ENCODE data around the gene CHST1.

The CHST1 gene

DNA sequence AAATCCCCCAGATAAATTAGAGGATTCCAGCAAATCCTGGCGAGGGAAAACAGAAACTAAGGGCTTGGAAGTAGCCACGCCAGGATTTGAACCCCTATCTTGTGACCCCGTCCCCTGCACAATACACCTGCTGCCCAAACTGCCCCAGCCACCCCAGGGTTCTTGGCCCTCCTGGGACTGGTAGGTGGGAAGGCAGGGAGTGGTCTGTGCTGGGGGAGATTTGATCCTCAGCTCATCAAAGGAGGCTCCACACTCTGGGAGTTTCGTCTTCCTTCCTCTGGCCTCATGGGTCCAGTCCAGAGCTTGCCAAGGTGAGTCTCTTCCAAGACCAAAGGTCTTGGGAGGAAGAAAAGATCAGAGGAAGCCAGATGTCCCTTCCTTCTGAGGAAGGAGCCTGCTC lies 4.5 kb upstream of the CHST1 start:
- Histone ChIP-seq H3K27me3 (ENCODE audit: insufficient read depth, poor library complexity, severe bottlenecking) (peaks cover 22% of the 10 kb centered on the region), H3K27ac (replicated peaks) (no peak overlapping the region), H3K4me3 (replicated peaks; ENCODE audit: insufficient read depth, low read length) (no peak overlapping the region)
- TF ChIP-seq GABPA (IDR thresholded peaks at IDR 0.05; ENCODE audit: low read depth) (no peak), POLR2AphosphoS5 (IDR thresholded peaks at IDR 0.05; ENCODE audit: low read depth) (no peak), SPI1 (IDR thresholded peaks at IDR 0.05; ENCODE audit: borderline replicate concordance, low read depth) (no peak)
- TF ChIP-seq, protein P1, sequence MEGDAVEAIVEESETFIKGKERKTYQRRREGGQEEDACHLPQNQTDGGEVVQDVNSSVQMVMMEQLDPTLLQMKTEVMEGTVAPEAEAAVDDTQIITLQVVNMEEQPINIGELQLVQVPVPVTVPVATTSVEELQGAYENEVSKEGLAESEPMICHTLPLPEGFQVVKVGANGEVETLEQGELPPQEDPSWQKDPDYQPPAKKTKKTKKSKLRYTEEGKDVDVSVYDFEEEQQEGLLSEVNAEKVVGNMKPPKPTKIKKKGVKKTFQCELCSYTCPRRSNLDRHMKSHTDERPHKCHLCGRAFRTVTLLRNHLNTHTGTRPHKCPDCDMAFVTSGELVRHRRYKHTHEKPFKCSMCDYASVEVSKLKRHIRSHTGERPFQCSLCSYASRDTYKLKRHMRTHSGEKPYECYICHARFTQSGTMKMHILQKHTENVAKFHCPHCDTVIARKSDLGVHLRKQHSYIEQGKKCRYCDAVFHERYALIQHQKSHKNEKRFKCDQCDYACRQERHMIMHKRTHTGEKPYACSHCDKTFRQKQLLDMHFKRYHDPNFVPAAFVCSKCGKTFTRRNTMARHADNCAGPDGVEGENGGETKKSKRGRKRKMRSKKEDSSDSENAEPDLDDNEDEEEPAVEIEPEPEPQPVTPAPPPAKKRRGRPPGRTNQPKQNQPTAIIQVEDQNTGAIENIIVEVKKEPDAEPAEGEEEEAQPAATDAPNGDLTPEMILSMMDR (IDR thresholded peaks at IDR 0.05; ENCODE audit: insufficient read depth, low read length): no peak
- TF ChIP-seq, protein P2, sequence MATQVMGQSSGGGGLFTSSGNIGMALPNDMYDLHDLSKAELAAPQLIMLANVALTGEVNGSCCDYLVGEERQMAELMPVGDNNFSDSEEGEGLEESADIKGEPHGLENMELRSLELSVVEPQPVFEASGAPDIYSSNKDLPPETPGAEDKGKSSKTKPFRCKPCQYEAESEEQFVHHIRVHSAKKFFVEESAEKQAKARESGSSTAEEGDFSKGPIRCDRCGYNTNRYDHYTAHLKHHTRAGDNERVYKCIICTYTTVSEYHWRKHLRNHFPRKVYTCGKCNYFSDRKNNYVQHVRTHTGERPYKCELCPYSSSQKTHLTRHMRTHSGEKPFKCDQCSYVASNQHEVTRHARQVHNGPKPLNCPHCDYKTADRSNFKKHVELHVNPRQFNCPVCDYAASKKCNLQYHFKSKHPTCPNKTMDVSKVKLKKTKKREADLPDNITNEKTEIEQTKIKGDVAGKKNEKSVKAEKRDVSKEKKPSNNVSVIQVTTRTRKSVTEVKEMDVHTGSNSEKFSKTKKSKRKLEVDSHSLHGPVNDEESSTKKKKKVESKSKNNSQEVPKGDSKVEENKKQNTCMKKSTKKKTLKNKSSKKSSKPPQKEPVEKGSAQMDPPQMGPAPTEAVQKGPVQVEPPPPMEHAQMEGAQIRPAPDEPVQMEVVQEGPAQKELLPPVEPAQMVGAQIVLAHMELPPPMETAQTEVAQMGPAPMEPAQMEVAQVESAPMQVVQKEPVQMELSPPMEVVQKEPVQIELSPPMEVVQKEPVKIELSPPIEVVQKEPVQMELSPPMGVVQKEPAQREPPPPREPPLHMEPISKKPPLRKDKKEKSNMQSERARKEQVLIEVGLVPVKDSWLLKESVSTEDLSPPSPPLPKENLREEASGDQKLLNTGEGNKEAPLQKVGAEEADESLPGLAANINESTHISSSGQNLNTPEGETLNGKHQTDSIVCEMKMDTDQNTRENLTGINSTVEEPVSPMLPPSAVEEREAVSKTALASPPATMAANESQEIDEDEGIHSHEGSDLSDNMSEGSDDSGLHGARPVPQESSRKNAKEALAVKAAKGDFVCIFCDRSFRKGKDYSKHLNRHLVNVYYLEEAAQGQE (IDR thresholded peaks at IDR 0.05; ENCODE audit: insufficient replicate concordance, low read depth): no peak
- no peak for DNase-seq (ENCODE audit: low read depth in 1 of 2, low spot score in 1 of 2)

- TF ChIP-seq POLR2AphosphoS5 (IDR thresholded peaks at IDR 0.05; ENCODE audit: low read depth): no peak
- no peak for TF ChIP-seq SPI1 (IDR thresholded peaks at IDR 0.05; ENCODE audit: borderline replicate concordance, low read depth)
- no peak for TF ChIP-seq GABPA (IDR thresholded peaks at IDR 0.05; ENCODE audit: low read depth)
- TF ChIP-seq, protein P1 (IDR thresholded peaks at IDR 0.05; ENCODE audit: insufficient read depth, low read length): no peak
- TF ChIP-seq, protein P2 (IDR thresholded peaks at IDR 0.05; ENCODE audit: insufficient replicate concordance, low read depth): no peak
- H3K27me3 ChIP-seq (ENCODE audit: insufficient read depth, poor library complexity, severe bottlenecking): peaks cover 28% of the 10 kb centered on the region
- no peak for DNase-seq (ENCODE audit: low read depth in 1 of 2, low spot score in 1 of 2)
Observed at GRCh38 chr11:45669146-45669545, 3.7 kb upstream of the CHST1 start.

GRCh38 chr11:45667929-45668680 lies 2.7 kb upstream of the CHST1 start:
- peaks cover 39% of the 10 kb centered on the region for H3K27me3 ChIP-seq (ENCODE audit: insufficient read depth, poor library complexity, severe bottlenecking)
- no peak for DNase-seq (ENCODE audit: low read depth in 1 of 2, low spot score in 1 of 2)
- TF ChIP-seq POLR2AphosphoS5 (IDR thresholded peaks at IDR 0.05; ENCODE audit: low read depth): no peak
- TF ChIP-seq GABPA (IDR thresholded peaks at IDR 0.05; ENCODE audit: low read depth): no peak
- no peak for TF ChIP-seq SPI1 (IDR thresholded peaks at IDR 0.05; ENCODE audit: borderline replicate concordance, low read depth)
- TF ChIP-seq, protein P2 (IDR thresholded peaks at IDR 0.05; ENCODE audit: insufficient replicate concordance, low read depth): no peak
- TF ChIP-seq, protein P1 (IDR thresholded peaks at IDR 0.05; ENCODE audit: insufficient read depth, low read length): no peak

More at GRCh38 chr11:45669146-45669545, 3.7 kb upstream of the CHST1 start:
- Histone ChIP-seq H3K4me3 (replicated peaks; ENCODE audit: insufficient read depth, low read length) (no peak overlapping the region), H3K27ac (replicated peaks) (no peak overlapping the region)

More at GRCh38 chr11:45667929-45668680, 2.7 kb upstream of the CHST1 start:
- H3K27ac ChIP-seq (replicated peaks): no peak overlapping the region
- H3K4me3 ChIP-seq (replicated peaks; ENCODE audit: insufficient read depth, low read length): no peak overlapping the region
